Liver (tissue), 9 donors: ENCODE data around the gene GRIA3. TPM values are rescaled to one million over a fixed set of nuclear protein-coding genes. Genes with fewer than 3 reads are reported as not detected.

ENCODE experiments used
- DNase-seq: peaks from one replicate; pipeline ENCODE4 v3.0.0-alpha.2; 2017; ENCODE audit warnings: low spot score
- H3K27ac ChIP-seq, 2 donors: one replicate each; pipeline ENCODE4 v1.7.0; 2013; ENCODE audit warnings: inconsistent platforms in 2 of 2, low read length in 2 of 2, control low read depth in 1 of 2, low read depth in 1 of 2, mild to moderate bottlenecking in 1 of 2
- H3K27me3 ChIP-seq, 4 donors: one replicate each; pipeline versions ENCODE4 v1.6.1 to v1.7.0; 2013; ENCODE audit warnings: low read length in 3 of 4, inconsistent platforms in 1 of 4, mild to moderate bottlenecking in 1 of 4, moderate library complexity in 1 of 4; ENCODE audit not compliant: control insufficient read depth in 4 of 4, insufficient read depth in 4 of 4
- H3K36me3 ChIP-seq, 4 donors: one replicate each; pipeline versions ENCODE4 v1.6.1 to v1.7.0; 2013; ENCODE audit warnings: low read length in 3 of 4, mild to moderate bottlenecking in 3 of 4, low read depth in 1 of 4, moderate library complexity in 1 of 4; ENCODE audit not compliant: control insufficient read depth in 4 of 4, insufficient read depth in 3 of 4
- H3K4me1 ChIP-seq, 4 donors: one replicate each; pipeline versions ENCODE4 v1.6.1 to v1.7.0; 2013; ENCODE audit warnings: low read length in 3 of 4, mild to moderate bottlenecking in 3 of 4, moderate library complexity in 1 of 4; ENCODE audit not compliant: control insufficient read depth in 4 of 4, insufficient read depth in 4 of 4
- H3K4me3 ChIP-seq, 3 donors: one replicate each; pipeline versions ENCODE4 v1.6.1 to v1.7.0; 2013; ENCODE audit warnings: low read length in 3 of 3, control low read depth in 1 of 3, low read depth in 1 of 3, mild to moderate bottlenecking in 1 of 3
- H3K9ac ChIP-seq, 2 donors: one replicate each; pipeline ENCODE4 v1.7.0; 2013; ENCODE audit warnings: low read length in 2 of 2, mild to moderate bottlenecking in 2 of 2, moderate library complexity in 2 of 2, control low read depth in 1 of 2, low read depth in 1 of 2
- H3K9me3 ChIP-seq, 4 donors: one replicate each; pipeline versions ENCODE4 v1.6.1 to v1.7.0; 2013; ENCODE audit warnings: low read length in 3 of 4; ENCODE audit not compliant: control insufficient read depth in 4 of 4
- ATF3 ChIP-seq: IDR thresholded peaks from 2 replicates; pipeline ENCODE4 v1.6.1; 2016; ENCODE audit warnings: antibody characterized with exemption
- CTCF ChIP-seq: fragments of 150-350 bp; IDR thresholded peaks from 2 replicates; pipeline ENCODE4 v1.5.1; 2017; ENCODE audit warnings: improper control_type of control experiment, low read depth, low read length; ENCODE audit not compliant: missing input control
- EGR1 ChIP-seq, 2 donors: IDR thresholded peaks; 2 replicates each; pipeline ENCODE4 v1.6.1; 2016 to 2018; ENCODE audit warnings: antibody characterized with exemption in 2 of 2, low read depth in 2 of 2
- FOXA2 ChIP-seq: IDR thresholded peaks from 2 replicates; pipeline ENCODE4 v1.6.1; 2016; ENCODE audit warnings: antibody characterized with exemption
- HNF4A ChIP-seq, 2 donors: conservative IDR thresholded peaks; 2 replicates each; pipeline ENCODE4 v1.6.1; 2016; ENCODE audit warnings: antibody characterized with exemption in 2 of 2, mild to moderate bottlenecking in 2 of 2
- HNF4G ChIP-seq: IDR thresholded peaks from 2 replicates; pipeline ENCODE4 v1.6.1; 2016; ENCODE audit warnings: antibody characterized with exemption
- MAX ChIP-seq: IDR thresholded peaks from 2 replicates; pipeline ENCODE4 v1.6.1; 2016; ENCODE audit warnings: antibody characterized with exemption
- RAD21 ChIP-seq, 2 donors: IDR thresholded peaks; 2 replicates each; pipeline ENCODE4 v1.6.1; 2016; ENCODE audit warnings: antibody characterized with exemption in 2 of 2, mild to moderate bottlenecking in 2 of 2
- REST ChIP-seq: IDR thresholded peaks from 2 replicates; pipeline ENCODE4 v1.6.1; 2016; ENCODE audit warnings: antibody characterized with exemption, mild to moderate bottlenecking
- RXRA ChIP-seq, 2 donors: IDR thresholded peaks; 2 replicates each; pipeline ENCODE4 v1.6.1; 2017 to 2018; ENCODE audit warnings: antibody characterized with exemption in 2 of 2, mild to moderate bottlenecking in 1 of 2
- SP1 ChIP-seq: IDR thresholded peaks from 2 replicates; pipeline ENCODE4 v1.6.1; 2018; ENCODE audit warnings: antibody characterized with exemption, mild to moderate bottlenecking
- TAF1 ChIP-seq: conservative IDR thresholded peaks from 2 replicates; pipeline ENCODE4 v1.6.1; 2016; ENCODE audit warnings: antibody characterized with exemption, mild to moderate bottlenecking
- YY1 ChIP-seq: IDR thresholded peaks from 2 replicates; pipeline ENCODE4 v1.6.1; 2016; ENCODE audit warnings: antibody characterized with exemption, mild to moderate bottlenecking
- ZBTB33 ChIP-seq: IDR thresholded peaks from 2 replicates; pipeline ENCODE4 v1.6.1; 2016; ENCODE audit warnings: antibody characterized with exemption
- WGBS: extraction: QIAGEN DNeasy Blood & Tissue Kit; methylation state at CpG from one replicate; pipeline ENCODE4 v1.1.7; 2013; 5-methylcytosine and 5-hydroxymethylcytosine counted together
- polyA plus RNA-seq, 2 donors: library from polyadenylated mRNA; stranded (reverse) in 1 of 2; unstranded in 1 of 2; fragments of 200-250 nt in 1 of 2; fragments of >200 nt in 1 of 2; fragmentation: Nextera tagmentation in 1 of 2; extraction: Ambion mirVana in 1 of 2; gene quantifications; one replicate each; pipeline versions ENCODE4 v1.2.1 to v1.2.3, GENCODE V29; 2013 to 2015
- total RNA-seq, 2 donors: library from RNA; depleted of rRNA; stranded (reverse); fragments of >200 nt; gene quantifications; one replicate each; pipeline ENCODE4 v1.2.3, GENCODE V29; 2014
- donor health status: healthy.
- donor health status: healthy.
- donor health status: healthy.
- donor health status: healthy.
- donor health status: healthy.

Gene GRIA3
- total and polyA plus RNA-seq, 4 donors: 1.5 to 3.4 (median 2.9) TPM

- TF ChIP-seq CTCF (no peak), MAX (no peak), HNF4G (no peak), SP1 (no peak), FOXA2 (no peak), ZBTB33 (no peak), RXRA (IDR thresholded peaks at IDR 0.05) (no peak)
Measured at GRCh38 chrX:123263747-123264146, 79.7 kb downstream of the GRIA3 start (continued).

- Histone ChIP-seq H3K4me1 (no peaks in the 10 kb centered on the region), H3K9me3 (no peaks in the 10 kb centered on the region), H3K36me3 (no peaks in the 10 kb centered on the region), H3K27me3 (no peaks in the 10 kb centered on the region), H3K4me3 (no peak overlapping the region), H3K9ac (no peak overlapping the region), H3K27ac (no peak overlapping the region)
- TF ChIP-seq HNF4A (conservative IDR thresholded peaks at IDR 0.05): no peak
- no peak for TF ChIP-seq TAF1
- TF ChIP-seq REST: no peak
- TF ChIP-seq MAX: no peak
- no peak for TF ChIP-seq RAD21 (IDR thresholded peaks at IDR 0.05)
- TF ChIP-seq CTCF: no peak
- TF ChIP-seq YY1: no peak
- TF ChIP-seq ATF3: no peak
- TF ChIP-seq HNF4G: no peak
- TF ChIP-seq ZBTB33: no peak
- no peak for TF ChIP-seq EGR1 (IDR thresholded peaks at IDR 0.05; ENCODE audit: low read depth in 2 of 2)
- WGBS: 87% methylated on average over 3 of the region's 3 CpGs
- DNase-seq: no peak
Measured at GRCh38 chrX:123267220-123267619, 83.1 kb downstream of the GRIA3 start.
